GM19452 (cell line): ENCODE data around the gene INA.

Source experiments
- ATAC-seq: cut with Tn5 transposase; IDR thresholded peaks from one replicate; pipeline ENCODE4 v1.9.1; 2021; ENCODE audit not compliant: unreplicated experiment

The INA gene

DNA sequence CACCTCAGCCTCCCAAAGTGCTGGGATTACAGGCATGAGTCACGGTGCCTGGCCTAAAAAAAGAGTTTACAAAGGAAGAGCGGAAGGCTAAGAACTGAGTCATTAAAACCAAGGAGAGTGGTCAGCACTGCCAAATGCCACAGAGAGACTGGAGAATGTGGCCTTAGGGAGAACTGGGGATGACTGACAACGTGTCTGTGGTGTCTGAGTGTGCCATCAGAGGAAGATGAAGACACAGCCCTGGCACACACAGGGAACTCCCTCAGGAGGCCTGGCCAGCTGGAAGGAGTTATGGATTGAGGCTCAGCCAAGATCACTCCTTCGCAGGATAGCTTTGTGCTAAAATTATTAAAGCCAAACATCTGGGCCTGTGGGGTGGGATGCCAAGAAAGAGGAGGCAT lies 3.9 kb upstream of the INA start:
- no peak for ATAC-seq

DNA sequence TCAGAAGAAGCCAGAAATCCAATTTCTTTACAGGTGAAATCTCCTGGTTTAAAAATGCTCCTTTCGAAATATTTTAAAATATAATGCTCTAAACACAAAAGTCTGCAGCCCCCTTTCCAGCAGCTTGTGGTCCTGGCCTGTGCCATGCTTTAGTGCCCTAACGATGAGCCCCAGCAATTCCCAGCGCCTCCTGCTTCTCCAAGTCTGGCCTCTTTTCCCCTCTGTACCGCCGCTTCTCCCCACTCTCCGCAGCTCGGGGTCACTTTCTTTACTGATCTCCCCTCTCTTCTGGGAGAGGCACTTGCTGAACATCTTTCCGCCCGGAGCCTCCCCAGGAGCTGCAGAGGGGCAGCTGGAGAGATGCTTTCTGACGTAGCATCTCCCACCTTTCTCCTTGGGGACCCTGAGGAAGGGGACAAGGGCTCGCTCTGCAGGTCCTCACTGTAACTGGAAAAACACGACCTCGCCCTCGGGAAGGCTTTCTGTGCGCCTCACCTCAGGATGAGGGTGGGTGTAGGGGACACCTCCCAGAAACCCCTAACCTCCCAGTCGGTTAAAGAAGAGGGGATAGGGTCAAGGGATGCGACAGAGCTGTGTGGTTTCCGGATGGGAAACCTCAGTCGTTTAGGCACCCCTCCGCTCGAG lies 565 bp upstream of the INA start:
- ATAC-seq, result no peak

DNA sequence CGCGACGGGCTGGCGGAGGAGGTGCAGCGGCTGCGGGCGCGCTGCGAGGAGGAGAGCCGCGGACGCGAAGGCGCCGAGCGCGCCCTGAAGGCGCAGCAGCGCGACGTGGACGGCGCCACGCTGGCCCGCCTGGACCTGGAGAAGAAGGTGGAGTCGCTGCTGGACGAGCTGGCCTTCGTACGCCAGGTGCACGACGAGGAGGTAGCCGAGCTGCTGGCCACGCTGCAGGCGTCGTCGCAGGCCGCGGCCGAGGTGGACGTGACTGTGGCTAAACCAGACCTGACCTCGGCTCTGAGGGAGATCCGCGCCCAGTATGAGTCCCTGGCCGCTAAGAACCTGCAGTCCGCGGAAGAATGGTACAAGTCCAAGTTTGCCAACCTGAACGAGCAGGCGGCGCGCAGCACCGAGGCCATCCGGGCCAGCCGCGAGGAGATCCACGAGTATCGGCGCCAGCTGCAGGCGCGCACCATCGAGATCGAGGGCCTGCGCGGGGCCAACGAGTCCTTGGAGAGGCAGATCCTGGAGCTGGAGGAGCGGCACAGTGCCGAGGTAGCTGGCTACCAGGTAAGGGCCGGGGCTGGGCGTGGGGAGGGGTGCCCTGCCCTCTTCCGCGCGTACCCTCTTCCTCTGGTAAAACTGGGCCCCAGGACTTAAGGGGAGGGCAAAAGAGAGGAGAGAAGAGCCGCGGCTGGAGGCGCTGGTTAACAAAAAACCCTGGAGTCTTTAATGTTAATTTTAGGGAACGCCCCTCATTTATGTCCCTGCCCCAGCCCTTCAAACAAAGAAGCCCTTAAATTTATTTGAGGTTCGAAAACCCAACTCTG lies 987 bp downstream of the INA start:
- no peak for ATAC-seq

DNA sequence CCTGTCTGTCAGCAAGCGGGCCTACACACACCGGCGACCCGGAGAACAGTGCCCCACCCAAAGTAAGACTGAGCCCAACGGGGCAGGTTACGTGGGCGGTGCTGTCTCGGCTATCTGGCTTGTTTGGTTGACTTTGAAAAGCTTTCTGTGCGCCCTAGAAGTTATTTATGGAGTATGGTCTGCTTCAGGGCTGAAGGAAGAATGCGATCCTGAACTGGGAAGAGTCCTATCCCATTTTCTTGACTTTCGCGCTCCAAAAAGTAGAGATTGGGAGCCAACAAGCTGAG lies 1.5 kb downstream of the INA start:
- no peak for ATAC-seq

DNA sequence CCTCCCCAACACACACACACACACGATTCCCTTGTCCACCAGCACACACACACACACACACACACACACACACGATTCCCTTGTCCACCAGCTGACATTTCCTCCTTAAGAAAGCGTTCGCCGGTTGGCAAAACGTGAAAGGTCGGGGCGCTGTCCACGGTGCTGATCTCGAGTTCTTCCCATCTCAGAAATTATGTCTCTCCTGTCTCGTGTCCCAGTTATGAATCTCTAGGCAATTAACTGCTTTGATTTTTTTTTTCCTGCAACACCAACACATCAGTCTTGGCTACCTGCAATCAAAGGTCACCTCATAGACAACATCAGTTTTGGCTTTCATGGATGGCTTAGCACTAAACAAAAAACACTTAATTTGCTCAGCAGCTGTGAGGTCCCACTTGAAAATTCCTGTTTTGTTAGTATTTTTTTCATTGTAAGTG lies 1.9 kb downstream of the INA start:
- no peak for ATAC-seq

DNA sequence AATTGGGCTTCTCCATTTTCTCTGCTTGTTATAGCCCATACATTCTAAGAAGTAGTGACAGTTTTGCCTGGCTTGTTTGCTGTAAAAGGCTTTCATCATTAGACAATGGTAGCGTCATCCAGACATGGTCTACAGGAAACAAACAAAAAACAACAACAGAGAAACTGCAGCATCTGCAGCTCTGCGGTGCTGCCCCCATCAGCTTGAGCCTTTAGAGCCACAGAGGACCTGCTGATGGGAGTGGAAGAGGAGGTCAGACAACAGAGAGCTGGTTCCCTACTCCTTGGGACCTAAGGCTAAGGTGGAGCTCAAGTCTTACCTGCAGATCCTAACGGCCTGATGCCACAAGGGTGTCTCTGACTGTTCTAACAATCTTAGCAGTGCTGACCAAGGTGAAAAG lies 3.1 kb downstream of the INA start:
- ATAC-seq, result no peak

DNA sequence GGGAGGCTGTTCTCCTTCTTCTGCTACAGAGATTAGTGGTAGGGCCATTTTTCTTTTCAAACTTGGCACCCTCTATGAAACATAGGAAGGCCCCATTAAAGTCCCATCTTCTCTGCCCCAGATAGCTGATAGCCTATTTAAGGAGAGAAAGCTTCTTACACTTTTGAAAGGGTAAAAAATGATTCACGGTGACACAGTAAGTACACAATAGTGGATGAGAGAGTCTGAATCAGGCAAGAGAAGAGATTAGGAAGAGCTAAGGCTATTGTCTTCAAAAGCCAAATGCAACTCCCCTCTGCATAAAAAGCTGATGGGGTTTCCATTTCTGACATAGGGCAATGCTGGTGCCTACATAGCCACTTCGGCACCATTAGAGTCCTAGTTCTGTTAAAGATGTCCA lies 3.6 kb downstream of the INA start:
- no peak for ATAC-seq

DNA sequence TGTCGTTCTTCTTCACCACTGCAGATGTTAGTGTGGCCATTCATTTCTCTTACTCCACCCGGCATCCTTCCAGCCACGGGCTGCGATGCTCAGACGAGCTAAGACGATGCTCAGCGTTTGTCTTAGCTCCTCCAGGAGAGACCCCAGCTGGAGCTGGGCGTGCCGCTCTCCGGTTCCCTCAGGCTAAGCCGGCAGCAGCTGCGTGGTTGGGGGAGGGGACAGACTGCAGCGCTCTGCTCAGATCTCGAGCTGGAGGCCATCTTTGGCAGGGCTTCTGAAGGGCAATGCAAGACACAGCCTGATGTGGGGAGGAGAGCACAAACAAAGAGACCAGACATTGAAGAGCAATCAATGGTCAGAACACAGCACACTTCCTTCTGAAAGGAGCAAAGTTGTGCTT lies 4.8 kb downstream of the INA start:
- no peak for ATAC-seq

DNA sequence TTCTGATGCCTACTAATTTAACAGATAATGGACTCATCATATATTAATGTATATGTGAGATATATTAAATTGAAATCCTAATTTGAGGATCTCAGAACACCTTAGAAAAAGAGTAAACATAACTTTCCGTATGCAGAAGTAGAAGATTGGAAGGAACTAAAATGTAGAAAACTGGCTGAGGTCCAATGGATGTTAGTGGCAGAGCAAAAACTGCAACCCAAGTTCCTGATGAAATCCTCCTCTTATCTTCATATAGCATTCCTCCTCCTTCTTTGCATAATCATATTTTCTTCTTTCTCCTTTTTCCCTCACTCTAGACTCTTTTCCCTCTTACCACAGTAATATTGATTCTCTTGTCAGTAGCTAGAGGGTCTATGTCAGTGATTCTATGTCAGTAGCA lies 6.0 kb downstream of the INA start:
- no peak for ATAC-seq

DNA sequence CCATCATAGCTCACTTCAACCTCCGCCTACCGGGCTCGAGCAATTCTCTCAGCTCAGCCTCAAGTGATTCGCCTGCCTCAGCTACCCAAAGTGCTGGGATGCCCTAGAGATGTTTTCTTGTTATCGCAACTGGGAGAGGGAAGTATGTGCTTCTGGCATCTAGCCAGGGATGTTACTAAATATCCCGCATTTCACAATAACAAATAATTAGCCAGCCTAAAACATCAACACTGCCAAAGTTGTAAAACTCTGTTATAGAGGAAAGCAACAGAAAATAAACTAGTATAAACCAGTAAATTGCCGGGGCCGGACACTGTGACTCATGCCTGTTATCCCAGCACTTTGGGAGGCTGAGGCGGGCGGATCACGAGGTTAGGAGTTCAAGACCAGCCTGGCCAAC lies 7.2 kb downstream of the INA start:
- no peak for ATAC-seq

DNA sequence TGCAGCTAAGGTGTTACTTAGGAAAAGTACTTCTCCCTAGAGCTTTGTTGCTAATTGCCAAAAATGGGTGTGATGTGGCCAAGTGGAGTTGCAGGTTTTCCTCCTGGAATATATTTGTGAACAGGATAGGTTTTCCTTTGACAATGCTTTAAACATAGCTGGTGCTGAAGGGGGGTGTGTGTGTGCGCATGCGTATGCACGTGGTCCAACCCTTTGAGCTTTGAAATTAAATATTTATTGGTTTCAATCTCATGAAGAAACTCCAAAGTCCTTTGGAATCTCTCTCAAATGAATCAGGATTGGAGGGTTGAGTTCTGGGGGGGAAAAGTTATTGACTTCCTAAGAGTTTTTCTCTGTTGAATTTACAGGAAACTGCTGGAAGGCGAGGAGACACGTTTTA lies 11.1 kb downstream of the INA start:
- ATAC-seq, result no peak

DNA sequence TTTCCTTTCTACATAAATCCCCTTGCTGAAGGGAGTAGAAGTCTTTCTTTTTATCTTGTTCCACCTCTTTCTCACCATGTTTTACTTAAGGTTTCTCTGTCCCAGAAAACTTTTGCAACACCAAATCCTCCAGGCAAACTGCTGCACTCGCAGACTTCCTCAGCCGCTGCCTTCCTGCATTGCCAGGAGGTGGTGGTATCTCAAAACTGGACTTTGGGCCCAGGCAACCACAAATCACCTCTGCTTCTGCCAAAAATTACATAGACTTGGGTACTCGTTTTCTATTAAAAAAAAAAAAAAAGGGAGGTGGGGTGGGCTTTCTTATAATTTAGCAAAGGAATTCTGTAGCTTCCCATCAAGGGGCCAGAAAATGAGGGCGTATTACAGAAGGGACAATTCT lies 14.7 kb downstream of the INA start:
- no peak for ATAC-seq

DNA sequence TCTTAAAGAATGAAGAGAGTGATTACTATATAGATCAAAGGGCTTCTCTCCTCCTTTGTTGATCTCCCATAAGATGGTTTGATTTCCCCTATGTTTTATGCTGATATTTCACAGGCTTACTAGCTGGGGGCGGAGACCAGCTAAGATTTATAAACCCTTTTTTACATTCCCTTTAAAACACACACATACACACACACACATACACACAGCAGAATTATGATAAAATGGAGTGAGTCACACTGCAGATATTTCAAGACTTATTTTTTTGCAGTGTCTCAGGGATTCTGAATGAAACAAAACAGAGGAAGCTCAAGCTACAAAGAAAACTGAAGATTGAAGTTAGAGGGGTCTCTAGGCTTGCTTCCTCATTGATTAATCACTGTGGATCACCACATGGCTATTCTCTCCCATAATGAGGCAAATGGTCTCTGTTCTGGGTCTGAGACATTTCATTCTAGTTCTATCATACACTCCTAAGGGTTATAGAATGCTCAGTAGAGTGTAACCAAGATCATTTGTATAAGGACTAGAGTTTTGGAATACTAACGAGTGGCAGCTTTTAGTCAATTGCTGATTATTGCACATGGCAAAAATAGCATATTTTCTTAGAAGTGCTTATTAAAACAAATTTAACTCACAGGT lies 18.6 kb downstream of the INA start:
- no peak for ATAC-seq

DNA sequence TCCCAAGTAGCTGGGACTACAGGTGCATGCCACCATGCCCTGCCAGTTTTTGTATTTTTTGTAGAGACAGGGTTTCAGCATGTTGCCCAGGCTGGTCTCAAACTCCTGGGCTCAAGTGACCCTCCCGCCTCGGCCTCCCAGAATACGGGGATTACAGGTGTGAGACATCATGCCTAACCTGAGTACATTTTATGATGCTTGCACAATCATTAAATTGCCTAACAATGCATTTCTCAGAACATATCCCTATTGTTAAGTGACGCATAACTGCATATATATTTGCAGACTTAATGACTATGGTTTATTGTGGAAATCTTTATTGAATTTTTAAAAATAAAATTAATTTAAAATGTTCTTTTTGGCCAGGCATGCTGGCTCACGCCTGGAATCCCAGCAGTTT lies 30.7 kb downstream of the INA start:
- no peak for ATAC-seq

DNA sequence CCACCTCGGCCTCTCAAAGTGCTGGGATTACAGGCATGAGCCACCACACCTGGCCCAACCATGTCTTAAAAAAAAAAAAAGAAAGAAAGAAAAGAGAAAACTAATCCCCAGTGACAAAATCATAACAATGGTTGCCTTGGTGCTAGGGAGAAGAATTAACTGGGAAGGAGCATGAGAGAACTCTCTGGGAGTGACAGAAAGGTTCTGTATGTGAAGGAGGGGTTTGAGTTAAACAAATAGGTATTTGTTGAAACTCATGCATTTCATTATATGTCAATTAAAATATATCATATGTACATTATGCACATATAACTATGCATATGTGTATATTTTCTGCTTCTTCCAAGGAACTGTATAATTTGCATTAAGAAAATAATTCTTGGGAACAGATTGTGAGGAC lies 33.3 kb downstream of the INA start:
- no peak for ATAC-seq

DNA sequence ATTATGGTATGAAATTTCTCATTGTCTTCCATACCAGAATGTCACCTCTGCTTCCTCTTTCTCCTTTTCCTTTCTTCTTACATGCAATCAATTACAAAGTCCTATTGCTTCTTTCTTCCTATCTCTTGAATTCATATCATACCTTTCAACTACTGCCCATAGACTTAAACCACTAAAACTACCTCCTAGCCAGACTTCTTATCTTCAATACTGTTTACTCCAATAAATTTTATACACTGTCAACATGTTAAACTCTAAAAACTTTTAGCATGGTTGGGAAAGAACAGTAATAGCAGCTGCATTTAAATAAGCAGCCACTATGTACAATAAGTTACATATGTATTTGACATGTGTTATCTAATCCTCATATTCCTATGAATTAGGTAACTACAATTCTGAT lies 39.1 kb downstream of the INA start:
- no peak for ATAC-seq

DNA sequence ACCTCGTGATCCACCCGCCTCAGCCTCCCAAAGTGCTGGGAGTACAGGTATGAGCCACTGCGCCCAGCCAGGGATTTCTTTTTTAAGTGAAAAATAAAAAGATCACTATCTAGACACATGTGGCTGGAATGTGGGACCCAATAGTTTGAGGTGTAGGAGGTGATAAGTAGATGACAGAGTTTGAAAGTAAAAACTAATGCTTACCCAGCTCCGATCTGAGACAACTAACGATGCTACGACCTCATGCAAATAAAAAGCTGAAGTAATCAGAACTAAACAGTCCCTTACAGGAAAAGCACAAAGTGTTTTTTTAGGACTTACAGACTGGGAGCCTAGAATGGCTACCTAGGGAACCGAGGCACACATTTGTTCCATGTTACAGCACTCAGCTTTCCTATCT lies 51.0 kb downstream of the INA start:
- no peak for ATAC-seq

DNA sequence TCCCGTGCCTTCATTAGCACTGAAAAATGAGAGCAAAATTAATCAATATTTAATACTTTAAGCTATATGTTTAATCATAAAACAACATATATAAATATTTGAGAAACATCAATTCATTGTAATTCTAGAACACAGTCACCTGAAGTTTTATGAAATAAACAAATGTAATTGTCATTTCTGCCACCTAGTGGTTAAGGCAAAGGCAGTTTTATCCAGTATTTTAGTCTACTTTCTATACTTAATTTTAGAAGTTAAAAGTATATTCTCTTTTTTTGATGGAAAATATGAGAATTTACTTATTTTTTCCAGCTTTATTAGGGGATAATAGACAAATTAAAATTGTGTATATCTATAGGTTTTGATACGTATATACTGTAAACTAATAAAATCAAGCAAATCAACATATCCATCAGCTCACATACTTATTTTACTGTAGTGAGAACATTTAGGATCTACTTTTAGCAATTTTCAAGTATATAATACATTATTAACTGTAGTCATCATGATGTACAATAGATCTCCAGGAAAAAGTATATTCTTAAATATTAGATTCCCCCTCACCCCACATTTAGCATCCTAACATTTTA lies 57.1 kb downstream of the INA start:
- ATAC-seq, result no peak

DNA sequence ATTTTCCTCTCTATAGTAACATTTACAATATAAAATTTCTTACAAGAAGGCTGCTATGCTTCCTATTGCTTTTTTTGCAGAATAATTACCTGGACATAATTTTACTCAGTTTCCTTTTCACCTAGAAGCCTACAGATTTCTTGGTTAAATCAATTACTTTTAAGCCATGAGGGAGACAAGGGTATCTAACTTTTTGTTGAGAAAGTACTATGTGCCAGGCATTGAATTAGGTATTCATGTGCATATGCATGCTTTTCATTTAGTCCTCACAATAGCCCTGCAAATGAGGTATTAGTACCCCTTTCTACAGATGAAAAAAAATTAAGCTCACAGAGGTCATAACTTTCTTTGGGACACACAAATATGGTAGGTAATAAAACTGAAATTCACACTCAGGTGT lies 57.6 kb downstream of the INA start:
- no peak for ATAC-seq

DNA sequence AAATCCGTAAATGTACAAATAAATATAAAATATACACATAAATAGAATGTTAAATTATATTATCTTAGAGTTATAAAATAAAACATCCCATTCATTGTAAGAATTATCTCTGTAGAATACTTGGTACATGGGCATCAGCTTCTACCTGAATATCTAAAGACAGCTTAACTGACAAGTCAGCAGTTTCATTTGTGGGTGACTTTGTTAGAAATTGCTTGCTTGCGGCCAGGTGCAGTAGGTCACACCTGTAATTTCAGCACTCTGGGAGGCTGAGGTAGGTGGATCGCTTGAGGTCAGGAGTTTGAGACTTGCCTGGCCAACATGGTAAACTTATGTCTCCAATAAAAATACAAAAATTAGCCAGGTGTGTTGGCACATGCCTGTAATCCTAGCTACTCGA lies 59.4 kb downstream of the INA start:
- ATAC-seq, result no peak
